ENCODE data around the gene PGPEP1.
"Not testable (repeated sequence)": the region's sequence is repeated elsewhere in the genome, so short reads cannot be mapped to it uniquely, and the experiment has no call there.

Gene PGPEP1

GRCh38 chr19:18340990-18341868 lies 831 bp downstream of the PGPEP1 start:
- H3K4me3 ChIP-seq (ENCODE audit: low read length), result peak overlapping the region; percentile 73
- TF ChIP-seq CTCF (conservative IDR thresholded peaks at IDR 0.05; ENCODE audit: low read depth, low read length), result peak; percentile 1
- no peak for DNase-seq (ENCODE audit: low read depth)

- no peak for TF ChIP-seq CTCF (conservative IDR thresholded peaks at IDR 0.05; ENCODE audit: low read depth, low read length)
- H3K4me3 ChIP-seq (ENCODE audit: low read length), result no peak overlapping the region
- DNase-seq (ENCODE audit: low read depth), result no peak
Observed at GRCh38 chr19:18342090-18342632, 1.8 kb downstream of the PGPEP1 start.

- TF ChIP-seq CTCF (conservative IDR thresholded peaks at IDR 0.05; ENCODE audit: low read depth, low read length), result no peak
- H3K4me3 ChIP-seq (ENCODE audit: low read length), result no peak overlapping the region
- DNase-seq (ENCODE audit: low read depth), result no peak
Observed at GRCh38 chr19:18344582-18344950, 4.2 kb downstream of the PGPEP1 start.

GRCh38 chr19:18345296-18345695 lies 4.9 kb downstream of the PGPEP1 start:
- no peak overlapping the region for H3K4me3 ChIP-seq (ENCODE audit: low read length)
- no peak for TF ChIP-seq CTCF (conservative IDR thresholded peaks at IDR 0.05; ENCODE audit: low read depth, low read length)
- no peak for DNase-seq (ENCODE audit: low read depth)

GRCh38 chr19:18346091-18346490 lies 5.7 kb downstream of the PGPEP1 start:
- H3K4me3 ChIP-seq (ENCODE audit: low read length), result no peak overlapping the region
- TF ChIP-seq CTCF (conservative IDR thresholded peaks at IDR 0.05; ENCODE audit: low read depth, low read length), result no peak
- no peak for DNase-seq (ENCODE audit: low read depth)

GRCh38 chr19:18348171-18348570 lies 7.8 kb downstream of the PGPEP1 start:
- DNase-seq (ENCODE audit: low read depth), result no peak
- H3K4me3 ChIP-seq (ENCODE audit: low read length), result no peak overlapping the region
- TF ChIP-seq CTCF (conservative IDR thresholded peaks at IDR 0.05; ENCODE audit: low read depth, low read length), result no peak

- H3K4me3 ChIP-seq (ENCODE audit: low read length); DNase-seq (ENCODE audit: low read depth): not testable (repeated sequence)
Observed at GRCh38 chr19:18348818-18349339, 8.5 kb downstream of the PGPEP1 start.
